A549 treated with AZD2906 at 1 μM for 4 hours (cell line): ENCODE measurements around the gene ISY1. TPM values are rescaled to one million over a fixed set of nuclear protein-coding genes. Genes with fewer than 3 reads are reported as not detected.

Experiments
- total RNA-seq: library from RNA; stranded (reverse); fragments of 200-300 nt; extraction: Qiagen RNA extraction; gene quantifications from 5 replicates; pipeline ENCODE4 v1.2.3, GENCODE V29; 2022

ISY1 gene
- total RNA-seq: 19.3 to 22.3 TPM (median 21.3 TPM) in 5 replicates

DNA sequence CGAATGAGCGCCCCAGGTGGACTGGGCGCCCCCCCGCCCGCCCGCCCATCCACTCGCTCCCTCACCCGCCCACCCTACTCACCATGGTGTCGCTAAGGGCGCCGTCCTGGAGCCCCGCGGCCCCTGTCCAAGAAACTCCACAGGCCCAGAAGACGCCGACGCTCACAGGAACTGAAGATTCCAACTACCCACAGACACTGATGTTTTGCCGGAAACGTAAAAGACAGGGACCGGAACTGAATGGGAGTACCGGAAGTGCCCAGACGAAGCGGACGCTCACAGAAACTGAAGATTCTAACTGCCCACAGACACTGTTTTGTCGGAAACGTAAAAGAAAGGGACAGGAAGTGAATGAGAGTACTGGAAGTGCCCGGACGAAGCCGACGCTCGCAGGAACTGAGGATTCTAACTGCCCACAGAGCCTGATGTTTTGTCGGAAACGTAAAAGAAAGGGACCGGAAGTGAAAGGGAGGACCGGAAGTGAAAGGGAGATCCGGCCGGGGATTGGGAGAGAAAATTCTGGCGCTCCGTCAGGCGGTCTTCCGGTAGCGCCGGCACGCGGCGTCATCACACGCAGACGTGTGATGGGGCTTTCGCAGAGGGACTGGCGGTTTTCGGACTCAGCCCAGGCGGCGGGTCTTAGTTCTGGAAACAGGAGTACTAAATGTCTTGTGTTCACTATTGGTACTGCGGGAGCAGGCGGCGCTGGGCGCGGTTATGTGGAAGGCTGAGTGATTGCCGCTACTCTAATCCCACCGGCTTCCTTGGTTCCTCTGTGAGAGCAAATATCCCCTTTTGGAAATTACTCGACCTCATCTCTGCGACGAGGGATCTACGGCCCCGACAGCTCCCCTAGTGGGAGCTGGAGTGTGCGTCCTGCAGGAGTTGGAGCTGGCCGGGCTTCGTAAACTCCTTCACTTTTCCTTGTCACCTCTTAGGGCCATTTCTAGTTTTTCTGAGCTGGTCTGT, at the start of gene ISY1:
Gene ISY1, minus strand, starts transcription at position 173 of the 969 bp plus-strand sequence. Its CDS starts 88 bp downstream, at position 85.

DNA sequence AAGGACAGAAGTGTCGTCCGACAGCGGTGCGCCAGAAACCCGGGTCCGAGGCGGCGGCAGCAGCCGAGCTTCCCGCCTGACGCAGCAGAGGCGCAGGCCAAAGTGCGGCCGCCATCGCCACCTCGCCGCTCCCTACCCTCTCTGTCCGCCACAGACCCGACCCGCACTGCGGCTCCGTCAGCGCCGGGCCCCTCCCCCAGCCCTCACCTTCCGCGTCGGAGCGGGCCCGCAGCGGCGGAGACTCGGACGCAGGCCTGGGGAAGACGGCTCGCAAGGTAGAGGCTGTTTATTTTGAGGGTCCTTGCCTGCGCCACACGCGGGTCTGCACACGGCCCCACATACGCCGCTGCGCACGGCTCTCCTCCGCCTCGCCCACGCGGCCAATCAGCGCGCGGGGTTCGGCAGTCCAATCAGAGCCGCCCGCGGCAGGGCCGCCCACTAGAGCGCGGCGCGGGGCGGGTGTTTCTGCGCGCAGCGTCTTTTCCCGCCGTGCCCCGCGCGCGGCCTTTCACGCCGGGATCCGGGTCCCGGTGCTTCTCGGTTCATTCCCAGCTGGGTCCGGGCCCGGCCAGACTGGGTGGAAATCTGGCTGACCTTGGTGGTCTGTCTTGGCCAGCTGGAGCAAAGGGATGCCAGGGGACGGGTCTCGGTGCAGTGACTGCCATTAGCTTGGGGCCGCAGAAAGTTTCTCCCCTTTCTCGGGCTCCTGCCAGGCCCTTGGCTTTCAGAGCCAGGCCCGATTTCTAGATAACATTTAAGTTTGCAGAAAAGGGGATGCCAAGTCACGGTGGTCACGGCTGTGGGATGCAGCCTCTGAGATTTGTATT, 22.9 kb upstream of the ISY1 start, which contains the start of gene CNBP:
Gene CNBP, minus strand, starts transcription at position 328 of the 827 bp plus-strand sequence. CDS start 12,139 bp downstream, outside the sequence.

DNA sequence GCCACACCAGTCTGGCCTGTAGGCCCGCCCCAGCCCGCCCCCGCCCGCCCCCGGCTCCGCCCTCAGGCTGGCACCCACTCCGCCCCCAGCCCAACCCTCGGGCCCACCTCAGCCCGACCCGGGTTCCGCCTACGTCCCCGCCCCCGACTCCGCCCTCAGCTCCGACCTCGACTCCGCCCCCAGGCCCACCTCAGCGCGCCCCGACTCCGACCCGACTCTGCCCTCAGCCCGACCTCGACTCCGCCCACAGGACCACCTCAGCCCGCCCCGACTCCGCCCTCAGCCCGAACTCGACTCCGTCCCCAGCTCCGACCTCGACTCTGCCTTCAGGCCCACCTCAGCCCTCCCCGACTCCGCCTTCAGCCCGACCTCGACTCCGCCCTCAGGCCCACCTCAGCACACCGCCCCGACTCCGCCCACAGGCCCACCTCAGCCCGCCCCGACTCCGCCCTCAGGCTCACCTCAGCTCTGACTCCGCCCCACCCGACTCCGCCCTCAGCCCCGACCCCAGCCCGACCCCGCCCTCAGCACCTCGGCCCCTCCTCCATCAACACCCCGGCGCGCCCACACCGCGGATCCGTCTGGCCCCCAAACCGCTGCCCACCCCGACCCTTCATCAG, 39.0 kb downstream of the ISY1 start, which contains the start of gene RAB43:
Gene RAB43, minus strand, starts transcription at position 13 of the 620 bp plus-strand sequence. CDS start 315 bp downstream, outside the sequence.

Other genes starting within 250 kb of the ISY1 start
- 0.09 TPM in 1 of 5 replicates, not detected in the others for gene CFAP92, start 167.0 kb downstream of the ISY1 start, total RNA-seq
- gene EFCC1, start 159.8 kb downstream of the ISY1 start, total RNA-seq: 0.02 TPM in 1 of 5 replicates, not detected in the others
- 0.14 TPM in 1 of 5 replicates, not detected in the others for gene GP9, start 100.3 kb downstream of the ISY1 start, total RNA-seq
- gene RAB43, start 39.3 kb downstream of the ISY1 start, total RNA-seq: 3.9 to 5.1 TPM (median 4.4 TPM) in 5 replicates
- 342 to 381 TPM (median 348 TPM) in 5 replicates for gene CNBP, start 22.8 kb upstream of the ISY1 start, total RNA-seq
- 72.4 to 91.4 TPM (median 77.7 TPM) in 5 replicates for gene COPG1, start 88.5 kb upstream of the ISY1 start, total RNA-seq
- gene HMCES, start 117.8 kb upstream of the ISY1 start, total RNA-seq: 37.5 to 40.9 TPM (median 40.1 TPM) in 5 replicates